Thoracic aorta (tissue), 2 donors: ENCODE measurements around the gene ATRNL1. TPM values are rescaled to one million over a fixed set of nuclear protein-coding genes. Genes with fewer than 3 reads are reported as not detected.

ENCODE experiments used
- ATAC-seq: fragments of 150-250 bp; one replicate; pipeline ENCODE4 v1.8.0; 2017; ENCODE audit warnings: low read depth; ENCODE audit not compliant: insufficient number of reproducible peaks, low FRiP score
- DNase-seq: peaks from one replicate; pipeline ENCODE4 v3.0.0-alpha.2; 2020; ENCODE audit warnings: low spot score
- H3K27ac ChIP-seq, 2 donors: fragments of 200-600 bp; sonication (generic); 1 replicate in 1 of 2; 2 replicates in 1 of 2; pipeline ENCODE4 v1.5.1; 2016; ENCODE audit warnings: mild to moderate bottlenecking in 2 of 2, moderate library complexity in 2 of 2
- H3K27me3 ChIP-seq: fragments of 200-600 bp; sonication (generic); replicated peaks from 2 replicates; pipeline ENCODE4 v1.6.0; 2016; ENCODE audit warnings: mild to moderate bottlenecking; ENCODE audit not compliant: insufficient read depth
- H3K36me3 ChIP-seq: fragments of 200-600 bp; sonication (generic); one replicate; pipeline ENCODE4 v1.5.1; 2016
- H3K4me1 ChIP-seq, 2 donors: fragments of 200-600 bp; sonication (generic); 1 replicate in 1 of 2; 2 replicates in 1 of 2; pipeline versions ENCODE4 v1.5.1 to v1.6.0; 2016; ENCODE audit warnings: low read depth in 2 of 2, mild to moderate bottlenecking in 1 of 2; ENCODE audit not compliant: control insufficient read depth in 1 of 2
- H3K4me3 ChIP-seq: fragments of 200-600 bp; sonication (generic); 2 replicates; pipeline ENCODE4 v1.5.1; 2016; ENCODE audit warnings: mild to moderate bottlenecking
- H3K9me3 ChIP-seq: fragments of 200-600 bp; sonication (generic); 2 replicates; pipeline ENCODE4 v1.5.1; 2016
- CTCF ChIP-seq: fragments of 200-600 bp; sonication (generic); IDR thresholded peaks from one replicate; pipeline ENCODE4 v1.5.1; 2019; ENCODE audit warnings: antibody characterized with exemption
- total RNA-seq, 2 donors: library from RNA; depleted of rRNA; stranded (reverse); fragments of >200 nt; gene quantifications; one replicate each; pipeline versions ENCODE4 v1.1.0 to v1.2.3, GENCODE V29; 2016

ATRNL1 gene
- total RNA-seq, 2 donors from 2014 or later: 24.6 to 57.4 TPM

- H3K27ac ChIP-seq: no peak overlapping the region
- no peak for DNase-seq
- no peak for TF ChIP-seq CTCF
- H3K27me3 ChIP-seq: no peaks in the 10 kb centered on the region
- no peak overlapping the region for H3K4me3 ChIP-seq
- H3K36me3 ChIP-seq: no peaks in the 10 kb centered on the region
- ATAC-seq: no peak
- no peaks in the 10 kb centered on the region for H3K9me3 ChIP-seq
- peaks cover 14 to 18% of the 10 kb centered on the region in 2 donors for H3K4me1 ChIP-seq
These were observed 858.1 kb downstream of the ATRNL1 start for GRCh38 chr10:115951242-115951641.

- H3K4me3 ChIP-seq: no peak overlapping the region
- DNase-seq: no peak
- H3K36me3 ChIP-seq: no peaks in the 10 kb centered on the region
- TF ChIP-seq CTCF: no peak
- ATAC-seq: no peak
- H3K4me1 ChIP-seq: peaks cover 14 to 18% of the 10 kb centered on the region in 2 donors
- H3K27me3 ChIP-seq: no peaks in the 10 kb centered on the region
- H3K9me3 ChIP-seq: no peaks in the 10 kb centered on the region
- H3K27ac ChIP-seq: no peak overlapping the region
These were observed 860.1 kb downstream of the ATRNL1 start for GRCh38 chr10:115953281-115953680.

GRCh38 chr10:115953968-115954367 lies 860.8 kb downstream of the ATRNL1 start:
- no peaks in the 10 kb centered on the region for H3K36me3 ChIP-seq
- H3K4me3 ChIP-seq: no peak overlapping the region
- H3K27ac ChIP-seq: no peak overlapping the region
- no peaks in the 10 kb centered on the region for H3K9me3 ChIP-seq
- DNase-seq: no peak
- no peaks in the 10 kb centered on the region for H3K27me3 ChIP-seq
- peaks cover 14 to 18% of the 10 kb centered on the region in 2 donors for H3K4me1 ChIP-seq
- TF ChIP-seq CTCF: no peak
- ATAC-seq: no peak

- H3K27ac ChIP-seq: no peak overlapping the region
- H3K36me3 ChIP-seq: no peaks in the 10 kb centered on the region
- no peaks in the 10 kb centered on the region for H3K27me3 ChIP-seq
- H3K4me3 ChIP-seq: no peak overlapping the region
- DNase-seq: no peak
- H3K9me3 ChIP-seq: no peaks in the 10 kb centered on the region
- TF ChIP-seq CTCF: no peak
- H3K4me1 ChIP-seq: peaks cover 4 to 7% of the 10 kb centered on the region in 2 donors
- ATAC-seq: no peak
These were observed 863.3 kb downstream of the ATRNL1 start for GRCh38 chr10:115956225-115957011.

GRCh38 chr10:115957012-115957399 lies 863.8 kb downstream of the ATRNL1 start:
- H3K27me3 ChIP-seq: no peaks in the 10 kb centered on the region
- TF ChIP-seq CTCF: no peak
- no peak for ATAC-seq

More at GRCh38 chr10:115957012-115957399, 863.8 kb downstream of the ATRNL1 start:
- Histone ChIP-seq H3K4me1 (peaks cover 0 to 9% of the 10 kb centered on the region in 2 donors), H3K4me3 (no peak overlapping the region), H3K36me3 (no peaks in the 10 kb centered on the region), H3K9me3 (no peaks in the 10 kb centered on the region), H3K27ac (no peak overlapping the region)
- no peak for DNase-seq
